Caco-2 (cell line): ENCODE measurements around the gene ADAMTS2. TPM values are rescaled to one million over a fixed set of nuclear protein-coding genes. Genes with fewer than 3 reads are reported as not detected.

Source experiments
- BruUV-seq: library from RNA; stranded (reverse); fragments of 400-500 nt; replicated peaks from 2 replicates; lab custom pipeline; 2021; lab: Mats Ljungman, UMichigan
- CTCF ChIA-PET: fragments of 300-600 bp; sonication (Branson Sonifier 250); formaldehyde crosslinking; loops from one replicate; lab custom pipeline; 2022; ENCODE audit warnings: antibody characterized with exemption; lab: Charles Lee
- POLR2A ChIA-PET: fragments of 300-600 bp; sonication (Branson Sonifier 250); formaldehyde crosslinking; loops from one replicate; lab custom pipeline; 2022; ENCODE audit warnings: antibody characterized with exemption; lab: Charles Lee
- DNase-seq, 2 experiments: peaks; one replicate each; pipeline versions ENCODE4 v3.0.0 to v3.0.0-alpha.2; 2020 to 2022
- H3K27me3 ChIP-seq: replicated peaks from 2 replicates; pipeline ENCODE4 v1.6.0; 2011; ENCODE audit warnings: low read length; ENCODE audit not compliant: control insufficient read depth, insufficient read depth
- H3K36me3 ChIP-seq: 2 replicates; pipeline ENCODE4 v1.5.1; 2011; ENCODE audit warnings: low read length; ENCODE audit not compliant: control insufficient read depth, insufficient read depth
- H3K4me1 ChIP-seq: fragments of 250-450 bp; sonication (Bioruptor Pico); 2 replicates; pipeline ENCODE4 v1.5.1; 2020; ENCODE audit warnings: mild to moderate bottlenecking
- H3K4me3 ChIP-seq: 2 replicates; pipeline ENCODE4 v1.5.1; 2011; ENCODE audit warnings: low read depth, mild to moderate bottlenecking, control low read depth, low read length
- H3K9me3 ChIP-seq: fragments of 250-450 bp; sonication (Bioruptor Pico); 2 replicates; pipeline ENCODE4 v1.5.1; 2020; ENCODE audit warnings: mild to moderate bottlenecking, moderate library complexity
- H3K27ac Mint-ChIP-seq: one replicate; pipeline ENCODE4 v1.8.0; 2022; ENCODE audit warnings: mixed read lengths; ENCODE audit not compliant: unreplicated experiment
- H3K27me3 Mint-ChIP-seq: one replicate; pipeline ENCODE4 v1.8.0; 2022; ENCODE audit warnings: mixed read lengths; ENCODE audit not compliant: insufficient read depth, unreplicated experiment
- H3K36me3 Mint-ChIP-seq: one replicate; pipeline ENCODE4 v1.8.0; 2022; ENCODE audit warnings: mild to moderate bottlenecking, mixed read lengths; ENCODE audit not compliant: insufficient read depth, unreplicated experiment
- H3K4me1 Mint-ChIP-seq: one replicate; pipeline ENCODE4 v1.8.0; 2022; ENCODE audit warnings: low read depth, mixed read lengths; ENCODE audit not compliant: unreplicated experiment
- H3K4me3 Mint-ChIP-seq: one replicate; pipeline ENCODE4 v1.8.0; 2022; ENCODE audit warnings: mild to moderate bottlenecking, moderate library complexity, mixed read lengths; ENCODE audit not compliant: unreplicated experiment
- H3K9me3 Mint-ChIP-seq: one replicate; pipeline ENCODE4 v1.8.0; 2022; ENCODE audit warnings: mixed read lengths; ENCODE audit not compliant: unreplicated experiment
- CTCF ChIP-seq, 2 experiments: fragments of 200-600 bp in 1 of 2; IDR thresholded peaks; 1 replicate in 1 of 2; 2 replicates in 1 of 2; pipeline versions ENCODE4 v1.5.1 to v1.8.0; 2011 to 2022; ENCODE audit warnings: antibody characterized with exemption in 1 of 2, control low read depth in 1 of 2, inconsistent platforms in 1 of 2, low read depth in 1 of 2, low read length in 1 of 2, mild to moderate bottlenecking in 1 of 2, moderate library complexity in 1 of 2; ENCODE audit not compliant: insufficient read depth in 1 of 2, severe bottlenecking in 1 of 2, unreplicated experiment in 1 of 2
- intact Hi-C: fragments of 100-400 bp; cut with micrococcal nuclease; formaldehyde crosslinking; loops from one replicate; pipeline ENCODE4 v1.10.0; 2022; ENCODE audit not compliant: unreplicated experiment
- total RNA-seq: library from RNA; stranded (reverse); gene quantifications from 2 replicates; pipeline ENCODE4 v1.2.3, GENCODE V29; 2022

ADAMTS2 gene
- total RNA-seq, 1 experiment from 2014 or later, result 0.05 TPM

- no TSS peak for BruUV-seq
- no peak for TF ChIP-seq CTCF (IDR thresholded peaks at IDR 0.05; ENCODE audit: insufficient read depth in 1 of 2, low read depth in 1 of 2, low read length in 1 of 2, severe bottlenecking in 1 of 2, unreplicated experiment in 1 of 2)
- H3K9me3 ChIP-seq, result no peaks in the 10 kb centered on the region
- no peaks in the 10 kb centered on the region for H3K27me3 ChIP-seq
- POLR2A ChIA-PET, result no interaction called here
- H3K9me3 Mint-ChIP-seq, result no peaks in the 10 kb centered on the region
- H3K36me3 ChIP-seq, result no peaks in the 10 kb centered on the region
- H3K4me1 ChIP-seq, result no peaks in the 10 kb centered on the region
- intact Hi-C loops, result no loop called here
- DNase-seq, result no peak
- H3K4me1 Mint-ChIP-seq, result no peaks in the 10 kb centered on the region
- H3K36me3 Mint-ChIP-seq, result no peaks in the 10 kb centered on the region
- no peak overlapping the region for H3K4me3 ChIP-seq
- CTCF ChIA-PET, result no interaction called here
- H3K27ac Mint-ChIP-seq, result no peak overlapping the region
- no peak overlapping the region for H3K4me3 Mint-ChIP-seq
- peaks cover 5% of the 10 kb centered on the region for H3K27me3 Mint-ChIP-seq
These were observed 11.8 kb upstream of the ADAMTS2 start for GRCh38 chr5:179357031-179357430.

GRCh38 chr5:179355976-179356974 lies 11.0 kb upstream of the ADAMTS2 start:
- intact Hi-C loops, result no loop called here
- Mint-ChIP-seq H3K4me1 (no peaks in the 10 kb centered on the region), H3K27ac (no peak overlapping the region), H3K4me3 (no peak overlapping the region), H3K36me3 (no peaks in the 10 kb centered on the region), H3K9me3 (no peaks in the 10 kb centered on the region), H3K27me3 (peaks cover 7% of the 10 kb centered on the region)
- Histone ChIP-seq H3K9me3 (no peaks in the 10 kb centered on the region), H3K27me3 (no peaks in the 10 kb centered on the region), H3K4me1 (no peaks in the 10 kb centered on the region), H3K36me3 (no peaks in the 10 kb centered on the region), H3K4me3 (no peak overlapping the region)
- ChIA-PET CTCF (no interaction called here), POLR2A (no interaction called here)
- TF ChIP-seq CTCF (IDR thresholded peaks at IDR 0.05; ENCODE audit: insufficient read depth in 1 of 2, low read depth in 1 of 2, low read length in 1 of 2, severe bottlenecking in 1 of 2, unreplicated experiment in 1 of 2), result no peak
- BruUV-seq, result no TSS peak
- DNase-seq, result no peak

GRCh38 chr5:179354305-179354882 lies 9.1 kb upstream of the ADAMTS2 start:
- CTCF ChIA-PET, result no interaction called here

More at GRCh38 chr5:179354305-179354882, 9.1 kb upstream of the ADAMTS2 start:
- Histone ChIP-seq H3K36me3 (no peaks in the 10 kb centered on the region), H3K27me3 (no peaks in the 10 kb centered on the region; the same call in 1 of the 2 replicates), H3K9me3 (no peaks in the 10 kb centered on the region), H3K4me3 (no peak overlapping the region), H3K4me1 (no peaks in the 10 kb centered on the region)
- DNase-seq, result no peak
- H3K4me3 Mint-ChIP-seq, result no peak overlapping the region
- peaks cover 7% of the 10 kb centered on the region for H3K27me3 Mint-ChIP-seq
- H3K27ac Mint-ChIP-seq, result no peak overlapping the region
- H3K36me3 Mint-ChIP-seq, result no peaks in the 10 kb centered on the region
- no peak for TF ChIP-seq CTCF (IDR thresholded peaks at IDR 0.05; ENCODE audit: insufficient read depth in 1 of 2, low read depth in 1 of 2, low read length in 1 of 2, severe bottlenecking in 1 of 2, unreplicated experiment in 1 of 2)
- no peaks in the 10 kb centered on the region for H3K4me1 Mint-ChIP-seq
- POLR2A ChIA-PET, result no interaction called here
- H3K9me3 Mint-ChIP-seq, result no peaks in the 10 kb centered on the region
- intact Hi-C loops, result no loop called here
- BruUV-seq, result no TSS peak
